Inflammatory macrophage treated with lipopolysaccharide for 4 hours (primary cell): ENCODE measurements around the gene CCDC81.

ENCODE experiments used
- DNase-seq: peaks from one replicate; pipeline ENCODE4 v3.0.0-alpha.2; 2020

Gene CCDC81

DNA sequence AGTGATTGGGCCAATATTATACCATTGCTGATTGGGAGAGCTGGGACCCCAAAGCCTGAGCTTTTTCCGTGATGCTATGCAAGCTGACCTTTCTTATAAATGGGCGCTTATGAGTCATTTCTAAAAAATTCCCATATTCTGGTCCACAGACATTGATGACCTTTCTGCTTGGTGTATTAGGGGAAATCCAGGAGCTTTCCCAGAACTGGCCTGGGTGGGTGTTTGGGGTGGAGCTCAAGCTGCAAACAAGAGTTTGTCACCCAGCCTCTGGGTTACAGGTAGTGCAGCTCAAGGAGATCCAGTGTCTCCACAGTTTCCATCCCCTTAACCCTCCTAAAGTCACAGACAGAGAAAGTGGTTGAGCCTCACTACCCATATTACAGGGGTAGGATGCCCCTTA, 67.7 kb downstream of the CCDC81 start:
- DNase-seq = peak; percentile 65

DNA sequence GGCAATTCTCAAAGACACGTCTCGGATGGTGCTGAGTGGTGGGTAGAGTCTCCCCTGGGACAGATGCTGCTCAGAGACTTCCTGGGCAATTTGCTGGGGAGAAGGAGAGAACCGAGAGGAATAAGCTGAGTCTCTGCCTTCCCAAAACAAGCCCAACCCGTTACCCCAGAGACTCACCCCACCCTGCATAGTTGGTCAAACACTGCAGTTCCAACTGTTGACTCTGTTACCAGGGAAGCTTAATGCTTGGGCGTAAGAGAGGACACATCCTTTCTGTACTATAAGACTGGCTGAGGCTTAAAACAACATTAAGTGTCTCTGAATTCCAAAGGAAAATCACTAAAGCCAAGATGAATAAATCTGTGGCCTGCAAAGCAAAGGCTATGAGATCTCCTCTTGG, 68.1 kb downstream of the CCDC81 start:
- no peak for DNase-seq

DNA sequence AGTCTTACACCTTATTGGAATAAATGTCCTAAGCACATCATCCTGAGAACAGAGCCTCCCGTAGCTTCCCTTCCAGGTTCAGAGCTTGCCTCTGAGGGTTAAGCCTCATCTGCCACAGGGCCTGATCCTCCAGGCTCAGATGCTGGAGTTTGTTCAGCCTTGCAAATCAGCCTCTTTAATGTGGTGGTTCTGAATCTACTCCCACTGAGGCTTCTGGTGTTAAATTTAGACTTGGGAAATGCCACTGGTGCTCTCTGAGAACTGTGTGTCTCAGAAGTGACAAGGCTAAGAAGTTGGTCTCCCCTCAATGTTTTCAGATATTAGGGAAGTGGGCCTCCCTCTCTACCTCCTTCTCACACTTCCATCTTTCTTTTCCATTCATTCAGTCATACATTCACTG, 68.7 kb downstream of the CCDC81 start:
- DNase-seq = no peak

DNA sequence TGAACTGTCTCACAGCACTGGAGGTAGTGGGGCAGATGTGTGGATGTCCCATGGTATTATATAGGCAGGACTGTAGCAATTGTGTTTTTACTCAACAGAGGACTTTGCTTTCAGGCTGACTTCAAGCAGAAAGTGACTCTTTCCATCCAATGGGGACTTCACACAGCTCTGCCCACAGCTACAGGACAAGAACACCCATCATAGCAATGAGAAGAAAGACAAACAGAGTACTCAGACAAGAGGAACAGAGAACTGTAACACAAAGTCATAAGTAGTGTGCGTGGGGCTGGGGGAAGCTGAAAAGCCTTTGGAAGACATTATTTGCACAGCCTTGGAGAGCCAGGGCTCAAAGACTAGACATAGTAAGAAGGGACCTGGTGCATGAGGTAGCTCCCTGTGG, 70.3 kb downstream of the CCDC81 start:
- DNase-seq = no peak

DNA sequence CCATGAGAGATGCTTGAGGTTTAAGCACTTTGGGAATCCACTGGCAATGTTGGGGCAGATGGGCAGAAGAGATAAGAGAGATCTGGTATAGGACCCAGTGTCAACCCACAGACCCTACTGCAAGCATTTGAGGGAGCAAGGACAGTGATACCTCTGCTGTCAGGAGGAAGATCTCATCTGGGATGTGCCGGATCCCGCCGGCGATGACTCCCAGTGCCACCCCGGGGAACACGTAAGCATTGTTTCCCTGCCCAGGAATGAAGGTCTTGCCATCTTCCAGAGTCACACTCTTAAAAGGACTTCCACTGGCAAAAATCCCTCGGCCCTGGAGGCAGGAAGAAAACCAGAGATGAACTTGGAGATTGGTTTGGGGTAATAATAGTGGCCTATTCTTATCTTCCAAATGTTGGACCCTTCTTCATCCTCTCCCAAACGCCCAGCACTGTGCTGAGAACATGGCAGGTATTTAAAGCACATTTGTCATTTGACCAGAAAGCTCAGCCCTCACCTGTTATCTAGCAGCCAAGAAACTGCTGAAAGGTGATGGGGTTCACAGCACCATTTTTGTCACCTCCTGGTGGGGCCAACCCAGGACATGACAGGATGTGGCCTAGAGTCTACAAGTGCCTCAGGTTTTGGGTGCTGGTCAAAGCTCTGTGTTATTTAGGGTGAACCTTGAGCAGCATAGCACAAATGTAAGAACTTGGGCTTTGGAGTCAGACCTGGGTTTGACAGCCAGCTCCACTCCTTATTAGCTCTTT, 71.7 kb downstream of the CCDC81 start:
- no peak for DNase-seq

DNA sequence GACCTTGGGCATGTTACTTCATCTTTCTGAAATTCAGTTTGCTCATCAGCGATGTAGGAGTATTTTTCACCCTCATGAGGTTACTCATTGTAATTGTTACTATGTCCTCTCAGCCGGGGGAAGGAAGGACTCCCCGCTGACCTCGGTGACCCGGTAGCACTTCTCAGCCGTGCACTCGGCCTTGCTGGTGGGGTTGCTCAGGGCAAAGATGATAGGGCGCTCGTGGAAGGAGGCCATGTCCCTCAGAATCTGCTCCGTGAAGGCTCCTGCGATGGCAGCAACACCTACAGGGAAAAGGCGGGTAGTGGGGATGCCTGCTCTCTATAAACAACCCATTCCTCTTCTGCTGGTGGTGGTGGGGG, 72.2 kb downstream of the CCDC81 start:
- no peak for DNase-seq

GRCh38 chr11:86447763-86448480, 73.2 kb downstream of the CCDC81 start:
- DNase-seq = no peak

- no peak for DNase-seq
Observed at GRCh38 chr11:86449993-86450629, 75.4 kb downstream of the CCDC81 start.

GRCh38 chr11:86453290-86454030, 78.8 kb downstream of the CCDC81 start:
- no peak for DNase-seq

- peak; percentile 75 for DNase-seq
Observed at GRCh38 chr11:86456075-86456939, 81.6 kb downstream of the CCDC81 start.

- DNase-seq = no peak
Observed at GRCh38 chr11:86458294-86459001, 83.8 kb downstream of the CCDC81 start.

DNA sequence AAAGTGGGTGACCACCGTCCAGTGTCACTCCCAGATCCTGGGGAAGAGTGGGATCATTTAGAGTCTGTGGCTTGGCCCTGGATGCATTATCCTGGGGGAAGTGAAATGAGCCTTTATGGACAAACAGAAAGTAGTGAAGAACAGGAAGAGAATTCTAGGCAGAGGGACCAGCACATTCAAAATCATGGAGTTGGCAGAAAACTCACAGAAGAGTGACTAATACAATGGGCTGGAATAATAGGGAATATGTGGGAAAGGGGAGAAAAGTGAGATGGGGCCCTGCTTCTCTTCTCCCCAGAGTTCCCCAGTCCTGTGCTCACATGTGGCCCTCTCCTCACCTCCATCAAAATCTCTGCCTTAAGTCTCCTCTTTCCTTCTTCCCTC, 84.3 kb downstream of the CCDC81 start:
- no peak for DNase-seq

DNA sequence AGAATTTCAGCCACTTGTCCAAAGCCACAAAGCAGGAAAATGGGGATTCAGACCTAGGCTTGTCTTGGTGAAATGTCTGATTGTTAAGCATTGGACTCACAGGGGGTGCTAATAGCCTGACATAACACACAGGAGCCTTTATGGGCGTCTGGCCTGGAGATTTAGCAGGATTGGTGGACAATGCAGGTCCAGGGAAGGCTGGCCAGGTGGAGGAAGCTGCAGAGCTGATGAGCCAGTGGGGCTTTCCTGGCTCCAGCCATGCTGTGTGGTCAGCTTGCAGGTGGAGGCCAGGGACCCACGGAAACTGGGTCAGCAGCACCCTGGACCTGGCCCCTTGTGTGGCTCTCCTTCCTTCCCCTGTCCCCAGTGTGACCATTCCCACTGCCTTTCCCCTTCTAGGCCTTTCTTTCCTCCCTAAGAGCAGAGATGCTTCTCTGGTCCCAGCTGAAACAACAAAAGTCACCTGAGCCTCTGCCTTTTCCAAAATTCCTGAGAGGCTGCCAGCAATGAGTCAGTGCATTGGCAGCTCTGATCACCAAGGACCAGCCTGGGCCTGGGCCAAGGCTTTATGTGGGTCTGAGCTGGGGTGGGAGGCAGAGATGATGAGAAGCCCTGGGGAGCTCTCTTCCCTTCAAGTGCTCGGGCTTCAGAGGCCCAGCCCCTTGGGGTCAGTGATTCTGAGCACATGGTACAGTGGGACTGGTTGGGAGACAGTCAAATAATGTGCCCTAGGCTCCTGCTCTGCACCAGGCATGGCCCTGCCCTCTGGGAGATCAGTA, 85.2 kb downstream of the CCDC81 start:
- DNase-seq = no peak

DNA sequence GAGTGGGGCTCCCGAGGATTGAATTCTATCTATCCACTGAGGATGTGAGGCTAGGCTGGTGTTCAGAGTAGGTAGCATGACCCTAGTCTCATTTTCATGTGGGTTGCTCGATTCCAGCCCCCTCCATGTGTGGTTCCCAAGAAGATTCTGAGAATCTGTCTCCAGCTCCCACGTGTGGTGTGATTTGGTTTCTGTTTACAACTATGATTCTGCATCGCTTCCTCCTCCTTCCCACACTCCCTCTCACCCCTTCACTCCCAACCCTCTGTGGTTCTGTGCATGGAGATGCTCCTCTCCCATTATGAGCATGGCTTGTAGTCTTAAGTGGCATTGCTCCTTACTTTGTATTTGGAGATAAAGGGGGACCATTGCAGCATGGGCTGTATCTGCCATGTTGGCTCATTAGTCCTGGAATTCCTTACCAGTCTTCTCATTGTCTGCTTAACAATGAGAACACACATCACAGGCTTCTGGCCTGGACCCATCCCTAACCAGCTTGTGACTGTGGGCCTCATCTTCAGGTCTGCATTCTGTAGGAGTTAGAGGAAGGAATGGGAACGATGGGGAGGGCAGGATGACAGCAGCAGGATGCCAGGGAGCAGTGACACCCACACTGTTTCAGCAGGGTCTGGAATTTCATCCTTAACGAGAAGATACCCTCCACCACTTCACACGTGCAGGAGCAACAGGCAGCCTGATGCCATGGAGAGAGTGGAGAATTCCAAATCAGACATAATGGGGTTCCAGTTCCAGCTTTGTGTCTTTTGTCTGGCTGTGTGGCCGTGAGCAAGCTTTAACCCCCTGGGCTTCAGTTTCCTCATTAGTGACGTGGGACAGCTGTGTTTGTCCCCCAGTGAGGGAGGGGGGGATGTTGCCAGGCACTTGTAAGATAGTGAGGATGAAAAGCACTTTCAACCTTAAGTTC, 86.0 kb downstream of the CCDC81 start:
- DNase-seq = peak; percentile 22

DNA sequence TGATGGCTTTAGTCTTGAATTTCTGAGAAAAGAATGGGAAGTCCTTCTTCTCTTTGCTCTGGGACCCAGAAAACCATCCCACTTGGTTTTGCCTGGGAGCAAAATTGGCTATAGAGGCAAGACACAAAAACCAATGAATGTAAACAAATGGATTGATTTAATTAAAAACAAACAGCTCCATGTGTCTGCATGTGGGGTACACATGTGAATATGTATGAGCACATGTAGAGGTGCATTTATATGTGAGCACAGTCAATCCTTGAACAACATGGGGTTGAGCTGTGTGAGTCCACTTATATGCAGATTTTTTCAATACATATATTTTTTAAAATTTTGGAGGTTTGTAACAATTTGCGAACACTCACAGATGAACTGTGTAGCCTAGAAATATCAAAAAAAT, 87.2 kb downstream of the CCDC81 start:
- DNase-seq = no peak

DNA sequence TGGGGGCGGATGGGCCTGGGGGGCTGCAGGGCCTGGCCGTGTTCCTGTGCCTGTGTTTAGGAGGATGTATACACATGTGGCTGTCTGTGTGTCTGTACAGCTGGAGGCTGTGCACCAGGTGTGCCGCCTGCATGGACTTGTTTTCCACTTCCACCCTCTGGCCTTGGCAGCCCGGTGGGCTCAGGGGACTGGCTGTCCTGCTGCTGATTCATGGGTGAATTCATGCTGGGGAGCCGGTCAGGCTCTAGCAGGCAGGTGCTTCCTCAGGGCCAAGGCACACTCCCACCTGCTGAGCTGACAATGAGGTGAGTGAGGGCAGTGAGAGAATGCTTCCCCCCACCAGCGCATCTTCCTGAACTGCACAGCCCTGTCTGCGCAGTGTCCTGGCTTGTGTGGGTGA, 88.4 kb downstream of the CCDC81 start:
- DNase-seq = no peak

DNA sequence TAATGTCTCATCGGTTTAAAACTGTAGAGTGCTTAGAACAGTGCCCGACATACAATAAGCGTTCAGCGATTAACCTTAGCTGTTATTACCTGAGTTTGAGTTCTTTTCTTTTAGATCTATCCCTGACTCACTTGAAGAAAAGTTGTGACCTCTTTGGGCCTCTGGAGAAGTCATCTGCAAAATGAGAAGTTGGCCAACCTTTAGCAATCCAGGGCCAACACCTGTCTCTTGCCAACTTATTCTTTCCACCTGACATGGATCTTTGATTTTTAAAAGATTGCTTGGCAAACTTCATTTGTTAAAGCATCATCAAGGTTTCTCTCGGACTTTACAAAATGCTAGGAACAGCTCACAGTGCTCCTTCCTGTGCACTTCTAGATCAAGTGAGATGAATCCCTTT, 89.3 kb downstream of the CCDC81 start:
- DNase-seq = no peak

DNA sequence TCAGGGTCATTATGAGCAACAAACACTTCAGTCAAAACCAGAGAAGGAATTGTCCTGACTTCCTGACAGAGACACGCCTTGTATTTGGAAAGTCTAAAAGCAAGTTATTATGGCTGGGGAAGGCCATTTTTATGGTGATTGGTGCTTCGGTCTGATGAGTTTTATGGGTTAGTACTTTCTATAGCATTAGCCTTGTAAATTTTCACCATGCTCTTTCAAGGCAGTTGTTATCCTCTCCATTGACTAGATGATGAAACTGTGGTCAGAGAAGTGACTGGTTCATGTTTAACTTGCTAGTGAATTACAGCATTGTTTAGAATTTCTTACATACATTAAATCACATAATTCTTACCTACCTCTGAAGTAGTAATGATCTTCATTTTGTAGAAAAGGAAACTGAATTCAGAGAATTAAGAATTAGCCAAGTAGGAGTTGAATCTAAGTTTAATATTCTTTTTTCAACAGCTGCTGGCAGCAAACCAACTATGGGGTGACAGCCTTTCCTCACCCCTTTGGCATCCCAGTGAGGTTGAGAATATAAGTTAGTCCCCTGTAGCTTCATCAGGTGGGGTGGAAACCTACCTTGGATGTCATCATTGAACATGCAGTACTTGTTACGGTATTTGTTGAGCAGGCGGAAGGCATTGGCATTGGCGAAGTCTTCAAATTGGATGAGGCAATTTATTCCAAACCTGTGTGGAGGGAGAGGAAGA, 90.0 kb downstream of the CCDC81 start:
- DNase-seq = no peak

DNA sequence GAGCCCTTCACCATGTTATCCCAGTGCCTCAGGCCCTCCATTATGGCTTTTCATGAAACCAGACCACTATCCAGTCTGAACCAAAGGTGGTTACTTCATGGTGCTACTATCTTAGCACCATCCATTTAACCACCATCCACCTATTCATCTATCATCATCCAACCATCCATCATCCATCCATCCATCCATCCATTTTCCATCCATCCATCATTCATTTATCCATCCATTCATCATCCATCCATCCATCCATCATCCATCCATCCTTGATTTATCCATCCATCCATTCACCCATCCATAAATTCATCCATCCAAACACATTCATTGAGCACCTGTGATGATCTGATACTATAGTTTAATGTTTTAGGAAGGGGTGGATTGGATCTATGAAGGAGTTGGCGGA, 93.5 kb downstream of the CCDC81 start:
- no peak for DNase-seq
